ENCODE results near the gene KIAA0930. TPM values are rescaled to one million over a fixed set of nuclear protein-coding genes. Genes with fewer than 3 reads are reported as not detected.

Gene KIAA0930
- total RNA-seq, 1 donor, result 43.4 TPM

DNA sequence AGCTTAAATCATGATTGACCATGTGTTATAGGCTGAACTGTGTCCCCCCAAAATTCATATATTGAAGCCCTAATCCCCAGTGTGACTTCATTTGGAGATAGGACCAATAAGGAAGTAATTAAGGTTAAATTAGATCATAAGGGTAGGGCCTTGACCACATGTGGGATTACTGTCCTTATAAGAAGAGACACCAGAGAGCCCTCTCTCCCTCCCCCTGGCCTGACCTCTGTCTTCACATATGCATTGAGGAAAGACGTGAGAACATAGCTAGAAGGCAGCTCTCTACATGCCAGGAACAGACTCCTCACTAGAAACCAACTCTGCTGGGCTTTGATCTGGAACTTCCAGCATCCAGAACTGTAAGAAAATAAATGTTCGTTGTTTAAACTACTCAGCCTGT is 90.6 kb downstream of the KIAA0930 start:
- no peak overlapping the region for H3K4me2 ChIP-seq (ENCODE audit: insufficient read depth, low read length)
- H3K27ac ChIP-seq (ENCODE audit: low read depth, low read length), result peak overlapping the region; percentile 39
- DNase-seq (ENCODE audit: insufficient read length, low spot score, missing footprints), result no peak

DNA sequence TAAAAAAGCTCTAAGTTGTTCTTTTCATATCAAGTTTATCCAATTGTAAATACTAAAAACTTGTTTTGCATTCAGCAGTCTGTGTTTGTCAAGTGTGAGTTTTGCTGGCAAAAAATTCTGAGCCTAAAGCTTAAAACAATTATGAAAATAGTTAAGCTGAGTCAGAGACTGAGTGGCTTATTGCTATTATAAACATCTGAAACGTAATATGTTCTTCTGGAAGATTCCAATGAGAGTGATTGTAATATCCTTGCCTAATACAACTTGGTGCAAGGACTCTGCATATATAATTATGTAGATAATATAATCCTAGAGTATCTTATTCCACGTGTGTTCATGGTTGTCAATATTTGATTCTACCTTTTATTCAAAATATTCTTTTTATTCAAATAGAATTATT is 91.0 kb downstream of the KIAA0930 start:
- TF ChIP-seq, protein P1, sequence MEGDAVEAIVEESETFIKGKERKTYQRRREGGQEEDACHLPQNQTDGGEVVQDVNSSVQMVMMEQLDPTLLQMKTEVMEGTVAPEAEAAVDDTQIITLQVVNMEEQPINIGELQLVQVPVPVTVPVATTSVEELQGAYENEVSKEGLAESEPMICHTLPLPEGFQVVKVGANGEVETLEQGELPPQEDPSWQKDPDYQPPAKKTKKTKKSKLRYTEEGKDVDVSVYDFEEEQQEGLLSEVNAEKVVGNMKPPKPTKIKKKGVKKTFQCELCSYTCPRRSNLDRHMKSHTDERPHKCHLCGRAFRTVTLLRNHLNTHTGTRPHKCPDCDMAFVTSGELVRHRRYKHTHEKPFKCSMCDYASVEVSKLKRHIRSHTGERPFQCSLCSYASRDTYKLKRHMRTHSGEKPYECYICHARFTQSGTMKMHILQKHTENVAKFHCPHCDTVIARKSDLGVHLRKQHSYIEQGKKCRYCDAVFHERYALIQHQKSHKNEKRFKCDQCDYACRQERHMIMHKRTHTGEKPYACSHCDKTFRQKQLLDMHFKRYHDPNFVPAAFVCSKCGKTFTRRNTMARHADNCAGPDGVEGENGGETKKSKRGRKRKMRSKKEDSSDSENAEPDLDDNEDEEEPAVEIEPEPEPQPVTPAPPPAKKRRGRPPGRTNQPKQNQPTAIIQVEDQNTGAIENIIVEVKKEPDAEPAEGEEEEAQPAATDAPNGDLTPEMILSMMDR (IDR thresholded peaks at IDR 0.05; ENCODE audit: extremely low read depth, low read depth, low read length), result no peak
- Histone ChIP-seq H3K79me2 (ENCODE audit: insufficient read depth, low read length) (peaks cover 50% of the 10 kb centered on the region), H3K36me3 (ENCODE audit: insufficient read depth, low read length) (peaks cover 20% of the 10 kb centered on the region), H3K4me2 (ENCODE audit: insufficient read depth, low read length) (no peak overlapping the region), H4K20me1 (ENCODE audit: insufficient read depth, low read length) (peaks cover 4% of the 10 kb centered on the region), H3K4me3 (ENCODE audit: insufficient read depth, low read length) (no peak overlapping the region), H3K27ac (ENCODE audit: low read depth, low read length) (peak overlapping the region; percentile 39), H3K4me1 (ENCODE audit: insufficient read depth, low read length) (peaks cover 17% of the 10 kb centered on the region), H3K27me3 (ENCODE audit: insufficient read depth, low read length) (no peaks in the 10 kb centered on the region), H2AFZ (ENCODE audit: low read length) (no peak overlapping the region), H3K9me3 (ENCODE audit: low read depth, low read length) (no peaks in the 10 kb centered on the region)
- DNase-seq (ENCODE audit: insufficient read length, low spot score, missing footprints), result no peak

More for the DNA sequence above, 90.6 kb downstream of the KIAA0930 start:
- no peak overlapping the region for H3K4me3 ChIP-seq (ENCODE audit: insufficient read depth, low read length)
- TF ChIP-seq, protein P1 (IDR thresholded peaks at IDR 0.05; ENCODE audit: extremely low read depth, low read depth, low read length), result no peak
- H3K36me3 ChIP-seq (ENCODE audit: insufficient read depth, low read length), result peaks cover 20% of the 10 kb centered on the region
- H3K9me3 ChIP-seq (ENCODE audit: low read depth, low read length), result no peaks in the 10 kb centered on the region
- H3K27me3 ChIP-seq (ENCODE audit: insufficient read depth, low read length), result no peaks in the 10 kb centered on the region
- H3K4me1 ChIP-seq (ENCODE audit: insufficient read depth, low read length), result peaks cover 17% of the 10 kb centered on the region
- peaks cover 4% of the 10 kb centered on the region for H4K20me1 ChIP-seq (ENCODE audit: insufficient read depth, low read length)
- H2AFZ ChIP-seq (ENCODE audit: low read length), result no peak overlapping the region
- peaks cover 50% of the 10 kb centered on the region for H3K79me2 ChIP-seq (ENCODE audit: insufficient read depth, low read length)

DNA sequence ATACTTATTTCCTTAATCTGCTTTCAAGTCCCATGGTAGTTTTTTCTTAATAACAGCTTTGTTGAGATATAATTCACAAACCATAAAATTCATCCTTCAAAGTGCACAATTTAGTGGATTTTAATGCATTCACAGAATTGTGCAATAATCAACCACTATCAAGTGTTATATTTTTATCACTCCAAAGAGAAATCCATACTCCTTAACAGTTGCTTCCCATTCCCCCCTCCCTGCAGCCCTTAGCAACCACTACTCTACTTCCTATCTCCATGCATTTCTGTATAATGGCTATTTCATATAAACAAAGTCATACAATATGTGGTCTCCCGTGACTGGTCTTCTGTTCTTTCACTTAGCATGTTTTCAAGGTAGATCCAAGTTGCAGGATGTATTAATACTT is 95.8 kb downstream of the KIAA0930 start:
- Histone ChIP-seq H3K27me3 (ENCODE audit: insufficient read depth, low read length) (no peaks in the 10 kb centered on the region), H3K4me2 (ENCODE audit: insufficient read depth, low read length) (no peak overlapping the region), H3K4me1 (ENCODE audit: insufficient read depth, low read length) (peaks cover 8% of the 10 kb centered on the region), H4K20me1 (ENCODE audit: insufficient read depth, low read length) (no peaks in the 10 kb centered on the region), H3K36me3 (ENCODE audit: insufficient read depth, low read length) (peaks cover under 1% of the 10 kb centered on the region), H3K4me3 (ENCODE audit: insufficient read depth, low read length) (no peak overlapping the region), H3K27ac (ENCODE audit: low read depth, low read length) (no peak overlapping the region), H2AFZ (ENCODE audit: low read length) (no peak overlapping the region), H3K9me3 (ENCODE audit: low read depth, low read length) (no peaks in the 10 kb centered on the region), H3K79me2 (ENCODE audit: insufficient read depth, low read length) (peaks cover 29% of the 10 kb centered on the region)
- DNase-seq (ENCODE audit: insufficient read length, low spot score, missing footprints), result peak; percentile 63
- TF ChIP-seq, protein P1 (IDR thresholded peaks at IDR 0.05; ENCODE audit: extremely low read depth, low read depth, low read length), result no peak

GRCh38 chr22:45142376-45142775 is 98.3 kb downstream of the KIAA0930 start:
- H3K36me3 ChIP-seq (ENCODE audit: insufficient read depth, low read length), result no peaks in the 10 kb centered on the region
- H3K9me3 ChIP-seq (ENCODE audit: low read depth, low read length), result no peaks in the 10 kb centered on the region
- no peak overlapping the region for H3K4me3 ChIP-seq (ENCODE audit: insufficient read depth, low read length)
- H4K20me1 ChIP-seq (ENCODE audit: insufficient read depth, low read length), result no peaks in the 10 kb centered on the region
- peaks cover 4% of the 10 kb centered on the region for H3K4me1 ChIP-seq (ENCODE audit: insufficient read depth, low read length)
- H3K27ac ChIP-seq (ENCODE audit: low read depth, low read length), result no peak overlapping the region
- DNase-seq (ENCODE audit: insufficient read length, low spot score, missing footprints), result no peak
- TF ChIP-seq, protein P1 (IDR thresholded peaks at IDR 0.05; ENCODE audit: extremely low read depth, low read depth, low read length), result no peak
- no peak overlapping the region for H2AFZ ChIP-seq (ENCODE audit: low read length)
- peaks cover 30% of the 10 kb centered on the region for H3K79me2 ChIP-seq (ENCODE audit: insufficient read depth, low read length)
- H3K27me3 ChIP-seq (ENCODE audit: insufficient read depth, low read length), result no peaks in the 10 kb centered on the region
- no peak overlapping the region for H3K4me2 ChIP-seq (ENCODE audit: insufficient read depth, low read length)

Small RNA genes within 50 kb of the gene (small RNA-seq; reads per million reads assigned to genes)
- 0.67 reads per million for gene MIR1249

Other genes with a start within 250 kb of the KIAA0930 start
- gene PHF21B, start 230.9 kb downstream of the KIAA0930 start, total RNA-seq, result not detected in 2 replicates
- 34.8 and 54.3 TPM in 2 replicates for gene NUP50, start 77.0 kb downstream of the KIAA0930 start, total RNA-seq
- gene UPK3A, start 44.1 kb upstream of the KIAA0930 start, total RNA-seq, result not detected in 2 replicates
- gene FAM118A, start 69.0 kb upstream of the KIAA0930 start, total RNA-seq, result 21.7 and 23.9 TPM in 2 replicates
- gene SMC1B, start 172.7 kb upstream of the KIAA0930 start, total RNA-seq, result not detected in 2 replicates
- 0.88 TPM in 1 of 2 replicates, not detected in the other for gene RIBC2, start 172.8 kb upstream of the KIAA0930 start, total RNA-seq

Data from osteoblast (primary cell).